IMR-90 (cell line): ENCODE measurements around the gene IRF2BP1. TPM values are rescaled to one million over a fixed set of nuclear protein-coding genes. Genes with fewer than 3 reads are reported as not detected.

ENCODE experiments used
- ATAC-seq: fragments of 200-7000 bp; cut with Tn5 transposase; 2 replicates; pipeline ENCODE4 v1.9.1; 2020; ENCODE audit warnings: low read depth, mild to moderate bottlenecking, moderate library complexity
- BruUV-seq: library from RNA; stranded (reverse); fragments of 400-500 nt; replicated peaks from 2 replicates; lab custom pipeline; 2021; lab: Mats Ljungman, UMichigan
- CTCF ChIA-PET: fragments of 300-600 bp; formaldehyde crosslinking; extraction: SDS; loops from one replicate; lab custom pipeline; 2021; ENCODE audit warnings: antibody characterized with exemption; lab: Yijun Ruan, JAX
- POLR2A ChIA-PET: fragments of 300-600 bp; sonication (Branson Sonifier 250); formaldehyde crosslinking; loops from one replicate; lab custom pipeline; 2022; ENCODE audit warnings: antibody characterized with exemption; ENCODE audit not compliant: unreplicated experiment; lab: Charles Lee
- DNase-seq: peaks from one replicate; pipeline ENCODE4 v3.0.0; 2013
- H2AFZ ChIP-seq: replicated peaks from 2 replicates; pipeline ENCODE3; 2013; ENCODE audit warnings: low read length, mild to moderate bottlenecking; ENCODE audit not compliant: poor library complexity
- H2AK5ac ChIP-seq: 2 replicates; pipeline ENCODE4 v1.6.1; 2013; ENCODE audit warnings: low read depth, low read length, inconsistent platforms
- H2AK9ac ChIP-seq: replicated peaks from 2 replicates; pipeline ENCODE3; 2013; ENCODE audit warnings: mild to moderate bottlenecking, low read depth, low read length, moderate library complexity; ENCODE audit not compliant: poor library complexity
- H2BK120ac ChIP-seq: 2 replicates; pipeline ENCODE4 v1.6.1; 2013; ENCODE audit warnings: low read depth, low read length, inconsistent platforms
- H2BK15ac ChIP-seq: 3 replicates; pipeline ENCODE4 v1.6.1; 2013; ENCODE audit warnings: low read depth, low read length, inconsistent platforms
- H2BK20ac ChIP-seq: 2 replicates; pipeline ENCODE4 v1.6.1; 2013; ENCODE audit warnings: low read depth, mild to moderate bottlenecking, inconsistent platforms, low read length, moderate library complexity
- H2BK5ac ChIP-seq: 2 replicates; pipeline ENCODE4 v1.6.1; 2013; ENCODE audit warnings: mild to moderate bottlenecking, low read depth, low read length, inconsistent platforms; ENCODE audit not compliant: poor library complexity, severe bottlenecking
- H3K14ac ChIP-seq: replicated peaks from 2 replicates; pipeline ENCODE4 v1.6.1; 2013; ENCODE audit warnings: low read depth, low read length, inconsistent platforms
- H3K18ac ChIP-seq: 2 replicates; pipeline ENCODE4 v1.6.1; 2013; ENCODE audit warnings: low read depth, low read length, control low read depth
- H3K23ac ChIP-seq: 2 replicates; pipeline ENCODE4 v1.6.1; 2013; ENCODE audit warnings: low read depth, low read length, inconsistent platforms
- H3K27ac ChIP-seq: 2 replicates; pipeline ENCODE4 v1.5.1; 2013; ENCODE audit warnings: mild to moderate bottlenecking, control low read depth, low read length; ENCODE audit not compliant: insufficient read depth
- H3K27me3 ChIP-seq: 2 replicates; pipeline ENCODE4 v1.6.1; 2013; ENCODE audit warnings: low read length; ENCODE audit not compliant: control insufficient read depth, insufficient read depth
- H3K36me3 ChIP-seq: 2 replicates; pipeline ENCODE4 v1.6.1; 2013; ENCODE audit warnings: low read length, mixed read lengths; ENCODE audit not compliant: control insufficient read depth, insufficient read depth
- H3K4ac ChIP-seq: 2 replicates; pipeline ENCODE4 v1.6.1; 2013; ENCODE audit warnings: low read depth, low read length, inconsistent platforms
- H3K4me1 ChIP-seq: 2 replicates; pipeline ENCODE4 v1.6.1; 2013; ENCODE audit warnings: low read length, mixed read lengths; ENCODE audit not compliant: control insufficient read depth, insufficient read depth
- H3K4me2 ChIP-seq: 2 replicates; pipeline ENCODE4 v1.6.1; 2013; ENCODE audit warnings: low read depth, mild to moderate bottlenecking, control low read depth, low read length, moderate library complexity
- H3K4me3 ChIP-seq: 2 replicates; pipeline ENCODE4 v1.5.1; 2013; ENCODE audit warnings: low read depth, mild to moderate bottlenecking, control low read depth, low read length, moderate library complexity; ENCODE audit not compliant: insufficient read depth
- H3K56ac ChIP-seq: 2 replicates; pipeline ENCODE4 v1.6.1; 2013; ENCODE audit warnings: low read length, inconsistent platforms; ENCODE audit not compliant: insufficient read depth; ENCODE audit errors: extremely low read depth
- H3K79me1 ChIP-seq, 2 experiments: 2 replicates each; pipeline ENCODE4 v1.6.1; 2013; ENCODE audit warnings: low read length in 2 of 2, inconsistent platforms in 1 of 2, low read depth in 1 of 2
- H3K9ac ChIP-seq: 2 replicates; pipeline ENCODE4 v1.6.1; 2013; ENCODE audit warnings: low read depth, low read length, control low read depth
- H3K9me1 ChIP-seq: 2 replicates; pipeline ENCODE4 v1.6.1; 2013; ENCODE audit warnings: low read length, inconsistent platforms; ENCODE audit not compliant: insufficient read depth
- H3K9me3 ChIP-seq: 2 replicates; pipeline ENCODE4 v1.6.1; 2013; ENCODE audit warnings: low read length; ENCODE audit not compliant: control insufficient read depth, insufficient read depth
- H4K20me1 ChIP-seq: 2 replicates; pipeline ENCODE4 v1.6.1; 2013; ENCODE audit warnings: low read length, inconsistent platforms; ENCODE audit not compliant: insufficient read depth
- H4K5ac ChIP-seq: 2 replicates; pipeline ENCODE4 v1.6.1; 2013; ENCODE audit warnings: mild to moderate bottlenecking, low read depth, low read length, control low read depth
- H4K8ac ChIP-seq, 2 experiments: 2 replicates each; pipeline ENCODE4 v1.6.1; 2013; ENCODE audit warnings: low read depth in 2 of 2, low read length in 2 of 2, control low read depth in 1 of 2, inconsistent platforms in 1 of 2
- H4K91ac ChIP-seq: 2 replicates; pipeline ENCODE4 v1.6.1; 2013; ENCODE audit warnings: low read depth, low read length, inconsistent platforms; ENCODE audit not compliant: insufficient read depth
- CTCF ChIP-seq: conservative IDR thresholded peaks from 2 replicates; pipeline ENCODE4 v1.5.1; 2012; ENCODE audit warnings: mild to moderate bottlenecking, low read depth, low read length, improper control_type of control experiment
- MAFK ChIP-seq: IDR thresholded peaks from 2 replicates; pipeline ENCODE4 v1.6.1; 2012; ENCODE audit warnings: low read depth, low read length, improper control_type of control experiment
- WGBS, 2 experiments: methylation state at CpG; one replicate each; pipeline versions ENCODE4 v1.1.5 to v1.1.7; 2013; ENCODE audit warnings: missing lambda C conversion rate in 2 of 2; ENCODE audit not compliant: insufficient read length in 1 of 2; ENCODE audit errors: extremely low coverage in 2 of 2; 5-methylcytosine and 5-hydroxymethylcytosine counted together
- dilution Hi-C: fragments of 300-500 bp; cut with HindIII; formaldehyde crosslinking; loops from one replicate; pipeline ENCODE4 v1.14.3; 2018; ENCODE audit warnings: low sequenced_read_pairs; ENCODE audit not compliant: unreplicated experiment
- in situ Hi-C: fragments of 300-500 bp; cut with MboI; formaldehyde crosslinking; loops from 3 replicates; pipeline ENCODE4 v1.14.3; 2019; ENCODE audit warnings: low sequenced_read_pairs, inconsistent platforms, mixed read lengths
- intact Hi-C: fragments of 100-400 bp; cut with micrococcal nuclease; formaldehyde crosslinking; loops from 2 replicates; pipeline ENCODE4 v1.10.0; 2022
- polyA plus RNA-seq, 3 experiments: library from polyadenylated mRNA; depleted of rRNA; stranded (reverse); fragments of >200 nt; gene quantifications; 2 replicates each; pipeline ENCODE4 v1.2.3, GENCODE V29; 2012; ENCODE audit warnings: low replicate concordance in 1 of 3
- total RNA-seq: library from RNA; depleted of rRNA; stranded (reverse); fragments of >200 nt; gene quantifications from 2 replicates; pipeline ENCODE4 v1.2.3, GENCODE V29; 2012

The IRF2BP1 gene
- total and polyA plus RNA-seq, 2 of the 4 experiments (the other 2 are of a cell fraction), result 4.5 to 8.5 TPM

- Histone ChIP-seq H4K91ac (no peak overlapping the region), H3K4me3 (no peak overlapping the region), H3K79me1 (peaks cover 19 to 53% of the 10 kb centered on the region in 2 experiments), H2BK15ac (no peak overlapping the region), H2AFZ (no peak overlapping the region), H2BK5ac (no peak overlapping the region), H3K14ac (no peak overlapping the region), H3K9ac (no peak overlapping the region), H3K9me3 (no peaks in the 10 kb centered on the region), H3K9me1 (peaks cover 16% of the 10 kb centered on the region), H4K20me1 (peaks cover 15% of the 10 kb centered on the region), H3K56ac (no peak overlapping the region), H3K18ac (no peak overlapping the region), H2AK9ac (no peak overlapping the region), H3K27me3 (no peaks in the 10 kb centered on the region), H3K23ac (no peak overlapping the region), H2BK20ac (no peak overlapping the region), H4K8ac (no peak overlapping the region), H3K27ac (no peak overlapping the region), H2AK5ac (no peak overlapping the region), H2BK120ac (no peak overlapping the region), H3K36me3 (peaks cover 62% of the 10 kb centered on the region), H3K4me1 (no peaks in the 10 kb centered on the region), H4K5ac (no peak overlapping the region), H3K4ac (no peak overlapping the region), H3K4me2 (no peak overlapping the region)
- no TSS peak for BruUV-seq
- ATAC-seq (peak; percentile 42; the same call in 1 of the 2 replicates), DNase-seq (no peak)
- WGBS, 2 experiments, result 83% methylated on average over 2 of the region's 4 CpGs; no CpG with 5 or more reads in 1 of the 2 experiments
- in situ Hi-C loops (no loop called here), intact Hi-C loops (no loop called here), dilution Hi-C loops (no loop called here)
- ChIA-PET CTCF (interaction anchor here (0.6 kb wide), 1 partner anchor 39 kb away, joined by 3 read pairs; no protein-coding TSS in a partner anchor), POLR2A (no interaction called here)
- TF ChIP-seq CTCF, result 0 out of 2 replicates have a peak, but pooled peaks have one; percentile 14
- no peak for TF ChIP-seq MAFK
Measured at GRCh38 chr19:45848922-45849321, 37.0 kb downstream of the IRF2BP1 start.
